H1 (cell line): ENCODE data around the gene ZNF132. TPM values are rescaled to one million over a fixed set of nuclear protein-coding genes. Genes with fewer than 3 reads are reported as not detected.
A peak's percentile ranks its signal among the peaks of the same experiment; 100 is the strongest.

Source experiments
- BACH1 ChIP-seq: IDR thresholded peaks from 2 replicates; pipeline ENCODE4 v1.6.1; 2012; ENCODE audit warnings: low read length, improper control_type of control experiment
- CHD7 ChIP-seq: fragments of 300-600 bp; sonication (generic); IDR thresholded peaks from 2 replicates; pipeline ENCODE4 v1.7.1; 2012; ENCODE audit warnings: low read length, moderate library complexity, mild to moderate bottlenecking, inconsistent platforms; ENCODE audit not compliant: insufficient replicate concordance
- HDAC6 ChIP-seq: IDR thresholded peaks from one replicate; pipeline ENCODE4 v1.7.1; 2012; ENCODE audit warnings: low read depth, mild to moderate bottlenecking, inconsistent platforms, low read length, moderate library complexity
- KDM4A ChIP-seq: IDR thresholded peaks from one replicate; pipeline ENCODE4 v1.7.1; 2012; ENCODE audit warnings: low read depth, mild to moderate bottlenecking, moderate library complexity, low read length, inconsistent platforms; ENCODE audit not compliant: severe bottlenecking
- RBBP5 ChIP-seq: IDR thresholded peaks from 2 replicates; pipeline ENCODE4 v1.7.1; 2012; ENCODE audit warnings: low read depth, mild to moderate bottlenecking, inconsistent platforms, low read length, moderate library complexity, borderline replicate concordance
- SIN3A ChIP-seq, 2 experiments: IDR thresholded peaks in 1 of 2; conservative IDR thresholded peaks in 1 of 2; 2 replicates each; pipeline ENCODE4 v1.6.1; 2011 to 2012; ENCODE audit warnings: low read length in 2 of 2, improper control_type of control experiment in 1 of 2, low read depth in 1 of 2, mild to moderate bottlenecking in 1 of 2
- SP1 ChIP-seq: IDR thresholded peaks from 2 replicates; pipeline ENCODE4 v1.6.1; 2011; ENCODE audit warnings: low read depth, low read length
- SRF ChIP-seq: IDR thresholded peaks from 2 replicates; pipeline ENCODE4 v1.6.1; 2011; ENCODE audit warnings: mild to moderate bottlenecking, low read depth, low read length, moderate library complexity
- SUZ12 ChIP-seq: fragments of 200-600 bp; sonication (generic); IDR thresholded peaks from 2 replicates; pipeline ENCODE4 v1.6.1; 2012; ENCODE audit warnings: mild to moderate bottlenecking, inconsistent platforms, low read length, moderate library complexity, mixed read lengths
- TAF1 ChIP-seq: IDR thresholded peaks from 2 replicates; pipeline ENCODE4 v1.6.1; 2011; ENCODE audit warnings: mild to moderate bottlenecking, low read depth, low read length
- polyA plus RNA-seq, 7 experiments: library from polyadenylated mRNA; depleted of rRNA in 3 of 7; stranded (reverse) in 5 of 7; unstranded in 2 of 7; fragments of >200 nt in 5 of 7; fragments of 200-250 nt in 2 of 7; gene quantifications; 1 replicate in 5 of 7; 2 replicates in 1 of 7; 4 replicates in 1 of 7; pipeline versions ENCODE4 v1.2.1 to v1.2.3, GENCODE V29; 2011 to 2013; ENCODE audit warnings: missing spikeins in 2 of 7, mixed read lengths in 2 of 7
- total RNA-seq: library from RNA; stranded (reverse); fragmentation: NEBNext Ultra II Directional; extraction: Animal tissue kit (Norgen Biotek cat#: 25700); gene quantifications from 2 replicates; pipeline ENCODE4 v1.2.1, GENCODE V29; 2021

ZNF132 gene
- total and polyA plus RNA-seq, 2 of the 8 experiments (the other 6 are each of a cell fraction or from before 2014, with no cell fraction given) = 0.89 to 1.9 TPM

GRCh38 chr19:58451358-58452101 is 11.6 kb upstream of the ZNF132 start, which contains the start of gene ZNF324B (continued):
- TF ChIP-seq CHD7 (no peak), HDAC6 (no peak), SP1 (peak; percentile 81), SRF (no peak), RBBP5 (no peak; the same call in 1 of the 2 replicates), BACH1 (no peak), SUZ12 (no peak), TAF1 (peak; percentile 45; the same call in 1 of the 2 replicates), SIN3A (conservative IDR thresholded peaks at IDR 0.05 in 1 of 2, IDR thresholded peaks at IDR 0.05 in 1 of 2; ENCODE audit: low read depth in 1 of 2, low read length in 2 of 2) (peak; percentile 86 to 96; a peak in 3 of 4 replicates), KDM4A (peak; percentile 85)
